Gastrocnemius medialis (tissue), 4 donors: ENCODE data around the gene RAB4B. TPM values are rescaled to one million over a fixed set of nuclear protein-coding genes. Genes with fewer than 3 reads are reported as not detected.
A peak's percentile ranks its signal among the peaks of the same experiment; 100 is the strongest.

Experiments
- ATAC-seq, 2 donors: fragments of 150-250 bp; one replicate each; pipeline ENCODE4 v1.9.1; 2016
- DNase-seq, 2 donors: peaks; one replicate each; pipeline ENCODE4 v3.0.0-alpha.2; 2019
- H3K27ac ChIP-seq, 4 donors: fragments of 200-600 bp; sonication (generic); 1 replicate in 1 of 4; 2 replicates in 3 of 4; pipeline ENCODE4 v1.5.1; 2016 to 2018; ENCODE audit warnings: mild to moderate bottlenecking in 2 of 4, moderate library complexity in 1 of 4
- H3K27me3 ChIP-seq, 3 donors: fragments of 200-600 bp; sonication (generic) in 2 of 3; 1 replicate in 1 of 3; 2 replicates in 2 of 3; pipeline versions ENCODE4 v1.5.1 to v1.6.0; 2016 to 2019; ENCODE audit warnings: mild to moderate bottlenecking in 1 of 3, moderate library complexity in 1 of 3
- H3K36me3 ChIP-seq, 2 donors: fragments of 200-600 bp; sonication (generic) in 1 of 2; one replicate each; pipeline ENCODE4 v1.5.1; 2017 to 2018
- H3K4me1 ChIP-seq, 2 donors: fragments of 200-600 bp; sonication (generic) in 1 of 2; one replicate each; pipeline ENCODE4 v1.5.1; 2016 to 2017; ENCODE audit warnings: mild to moderate bottlenecking in 2 of 2
- H3K4me3 ChIP-seq, 4 donors: fragments of 200-600 bp; sonication (generic) in 3 of 4; 1 replicate in 1 of 4; 2 replicates in 3 of 4; pipeline ENCODE4 v1.5.1; 2016 to 2019; ENCODE audit warnings: mild to moderate bottlenecking in 2 of 4
- H3K9me3 ChIP-seq, 3 donors: fragments of 200-600 bp; sonication (generic) in 2 of 3; 1 replicate in 1 of 3; 2 replicates in 2 of 3; pipeline ENCODE4 v1.5.1; 2016 to 2019
- CTCF ChIP-seq, 5 experiments: fragments of 450-650 bp in 3 of 5; fragments of 200-600 bp in 2 of 5; sonication (generic) in 2 of 5; IDR thresholded peaks in 4 of 5; conservative IDR thresholded peaks in 1 of 5; 1 replicate in 4 of 5; 2 replicates in 1 of 5; pipeline ENCODE4 v1.5.1; 2016 to 2019; ENCODE audit warnings: antibody characterized with exemption in 5 of 5, mild to moderate bottlenecking in 3 of 5, moderate library complexity in 3 of 5
- POLR2A ChIP-seq, 2 donors: fragments of 450-650 bp; IDR thresholded peaks; one replicate each; pipeline ENCODE4 v1.6.1; 2017; ENCODE audit warnings: antibody characterized with exemption in 2 of 2, mild to moderate bottlenecking in 2 of 2, moderate library complexity in 2 of 2
- in situ Hi-C, 4 donors: fragments of 200-750 bp; cut with MboI; loops; one replicate each; pipeline versions ENCODE4 v1.15.0 to v1.8.0; 2017; ENCODE audit warnings: low sequenced_read_pairs in 4 of 4
- intact Hi-C: fragments of 100-400 bp; cut with DNase I; formaldehyde crosslinking; loops from one replicate; pipeline ENCODE4 v1.15.1; 2023; ENCODE audit warnings: low total_unique reads
- total RNA-seq, 4 donors: library from RNA; depleted of rRNA; stranded (reverse); fragments of >200 nt; gene quantifications; one replicate each; pipeline versions ENCODE4 v1.1.0 to v1.2.3, GENCODE V29; 2016

Gene RAB4B
- total RNA-seq, 4 donors from 2014 or later, result 14.9 to 27.2 (median 19.7) TPM

DNA sequence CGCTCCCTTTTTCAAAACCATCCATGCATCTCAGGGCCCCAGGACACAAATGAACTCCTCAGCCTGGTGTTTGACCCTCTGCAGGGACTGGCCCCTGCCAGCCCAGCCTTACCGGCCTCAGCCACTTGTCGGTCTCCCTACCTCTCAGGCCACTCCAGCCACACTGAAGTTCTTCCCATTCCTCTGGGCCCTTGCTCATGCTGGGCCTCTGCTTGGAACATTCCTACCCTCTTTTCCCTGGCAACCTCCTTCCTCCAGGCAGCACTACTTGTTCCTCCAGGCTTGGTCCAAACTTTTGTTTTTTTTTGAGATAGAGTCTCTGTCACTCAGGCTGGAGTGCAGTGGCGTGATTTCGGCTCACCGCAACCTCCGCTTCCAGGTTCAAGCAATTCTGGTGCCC lies 13.3 kb downstream of the RAB4B start:
- Histone ChIP-seq H3K4me3 (no peak overlapping the region), H3K4me1 (no peaks in the 10 kb centered on the region), H3K36me3 (peaks cover 0 to 9% of the 10 kb centered on the region in 2 donors), H3K9me3 (no peaks in the 10 kb centered on the region), H3K27me3 (no peaks in the 10 kb centered on the region), H3K27ac (peak overlapping the region in 1 of 4 donors; percentile 33)
- TF ChIP-seq CTCF (IDR thresholded peaks at IDR 0.05 in 4 of 5, conservative IDR thresholded peaks at IDR 0.05 in 1 of 5), result no peak
- no peak for TF ChIP-seq POLR2A (IDR thresholded peaks at IDR 0.05)
- intact Hi-C loops (no loop called here), in situ Hi-C loops (no loop called here)
- ATAC-seq (no peak), DNase-seq (no peak)

GRCh38 chr19:40791996-40792395 lies 13.9 kb downstream of the RAB4B start:
- Histone ChIP-seq H3K4me1 (no peaks in the 10 kb centered on the region), H3K9me3 (no peaks in the 10 kb centered on the region), H3K36me3 (peaks cover 0 to 4% of the 10 kb centered on the region in 2 donors), H3K27ac (no peak overlapping the region), H3K27me3 (no peaks in the 10 kb centered on the region), H3K4me3 (no peak overlapping the region)
- DNase-seq (no peak), ATAC-seq (no peak)
- TF ChIP-seq POLR2A (IDR thresholded peaks at IDR 0.05), result no peak
- no peak for TF ChIP-seq CTCF (IDR thresholded peaks at IDR 0.05 in 4 of 5, conservative IDR thresholded peaks at IDR 0.05 in 1 of 5)
- in situ Hi-C loops (no loop called here), intact Hi-C loops (no loop called here)

- intact Hi-C loops (loop anchor here (5.0 kb wide), 1 partner anchor 330 kb away; the partner anchor contains the start of genes BLVRB and SPTBN4), in situ Hi-C loops (no loop called here)
- ATAC-seq, result no peak
- no peak for DNase-seq
- Histone ChIP-seq H3K36me3 (peaks cover 0 to 15% of the 10 kb centered on the region in 2 donors), H3K4me1 (peaks cover 25 to 32% of the 10 kb centered on the region in 2 donors), H3K9me3 (no peaks in the 10 kb centered on the region), H3K4me3 (no peak overlapping the region), H3K27ac (peak overlapping the region; percentile 94 to 96 (median 96)), H3K27me3 (no peaks in the 10 kb centered on the region)
- TF ChIP-seq POLR2A (IDR thresholded peaks at IDR 0.05) (no peak), CTCF (IDR thresholded peaks at IDR 0.05 in 4 of 5, conservative IDR thresholded peaks at IDR 0.05 in 1 of 5) (no peak)
Measured at GRCh38 chr19:40797166-40797962, 19.3 kb downstream of the RAB4B start.

DNA sequence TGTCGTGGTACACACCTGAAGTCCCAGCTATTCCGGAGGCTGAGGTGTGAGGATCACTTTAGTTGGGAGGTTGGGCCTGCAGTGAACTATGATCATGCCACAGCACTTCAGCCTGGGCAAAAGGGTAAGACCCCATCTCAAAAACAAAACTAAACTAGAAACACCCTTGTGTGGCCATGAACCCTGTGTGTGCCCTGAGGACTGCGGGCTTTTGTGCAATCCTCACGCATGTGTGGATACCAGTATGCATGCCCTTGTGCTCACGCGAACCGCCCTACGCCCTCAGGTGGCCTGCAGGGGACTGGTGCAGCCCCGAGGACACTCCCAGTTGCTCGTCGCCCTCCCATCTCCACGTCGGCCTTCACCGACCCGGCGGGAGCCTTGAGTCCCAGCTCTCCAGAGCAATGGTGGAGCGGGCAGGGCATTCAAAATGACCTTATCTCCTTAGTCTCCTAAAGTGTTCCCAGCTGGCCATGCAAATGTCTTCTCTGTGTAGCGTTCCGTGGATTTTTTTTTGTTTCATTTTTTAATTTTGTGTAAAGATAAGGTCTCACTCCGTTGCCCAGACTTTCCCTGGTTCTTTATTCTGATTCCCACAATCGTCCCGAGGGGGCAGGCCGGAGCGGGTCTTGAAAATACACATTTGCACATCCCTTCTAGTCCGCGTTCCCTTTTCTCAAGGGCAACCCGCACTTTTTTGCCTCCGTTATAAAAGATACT lies 20.1 kb downstream of the RAB4B start:
- in situ Hi-C loops (no loop called here), intact Hi-C loops (loop anchor here (1.0 to 5.0 kb wide), 3 partner anchors 20 to 331 kb away; partner anchors contain the start of genes ACTMAP, BLVRB, RAB4B and SPTBN4)
- H3K9me3 ChIP-seq, result no peaks in the 10 kb centered on the region
- DNase-seq (peak; percentile 38 to 77), ATAC-seq (peak; percentile 17 to 34)
- H3K27ac ChIP-seq, result peak overlapping the region; percentile 94 to 96 (median 96)
- TF ChIP-seq CTCF (IDR thresholded peaks at IDR 0.05 in 4 of 5, conservative IDR thresholded peaks at IDR 0.05 in 1 of 5), result peak; percentile 34 to 51 (median 49)
- TF ChIP-seq POLR2A (IDR thresholded peaks at IDR 0.05), result no peak
- peaks cover 0 to 12% of the 10 kb centered on the region in 2 donors for H3K36me3 ChIP-seq
- H3K4me1 ChIP-seq, result peaks cover 33 to 39% of the 10 kb centered on the region in 2 donors
- no peaks in the 10 kb centered on the region for H3K27me3 ChIP-seq
- H3K4me3 ChIP-seq, result peak overlapping the region; percentile 55 to 96 (median 63)
